Gastroesophageal sphincter (tissue), 4 donors: ENCODE measurements around the gene GDPD5. TPM values are rescaled to one million over a fixed set of nuclear protein-coding genes. Genes with fewer than 3 reads are reported as not detected.

ENCODE experiments used
- ATAC-seq: fragments of 150-250 bp; one replicate; pipeline ENCODE4 v1.9.1; 2016; ENCODE audit warnings: mild to moderate bottlenecking, moderate library complexity
- H3K27ac ChIP-seq, 4 donors: fragments of 200-600 bp; sonication (generic) in 3 of 4; 1 replicate in 3 of 4; 2 replicates in 1 of 4; pipeline ENCODE4 v1.5.1; 2016 to 2019
- H3K27me3 ChIP-seq: fragments of 200-600 bp; sonication (generic); one replicate; pipeline ENCODE4 v1.5.1; 2019
- H3K36me3 ChIP-seq, 2 donors: fragments of 200-600 bp; sonication (generic); one replicate each; pipeline ENCODE4 v1.5.1; 2019; ENCODE audit warnings: control low read depth in 1 of 2
- H3K4me1 ChIP-seq, 3 donors: fragments of 200-600 bp; sonication (generic); 1 replicate in 2 of 3; 2 replicates in 1 of 3; pipeline ENCODE4 v1.5.1; 2016 to 2019; ENCODE audit warnings: control low read depth in 2 of 3
- H3K4me3 ChIP-seq, 2 donors: fragments of 200-600 bp; sonication (generic); one replicate each; pipeline ENCODE4 v1.5.1; 2019; ENCODE audit warnings: mild to moderate bottlenecking in 1 of 2, moderate library complexity in 1 of 2
- H3K9me3 ChIP-seq, 3 donors: fragments of 200-600 bp; sonication (generic); one replicate each; pipeline ENCODE4 v1.5.1; 2017 to 2019; ENCODE audit warnings: control low read depth in 2 of 3
- EP300 ChIP-seq: sonication (generic); formaldehyde crosslinking; IDR thresholded peaks from one replicate; pipeline ENCODE4 v1.6.1; 2017; ENCODE audit warnings: antibody characterized with exemption, mild to moderate bottlenecking
- POLR2A ChIP-seq, 2 donors: fragments of 450-650 bp; IDR thresholded peaks; one replicate each; pipeline ENCODE4 v1.6.1; 2017; ENCODE audit warnings: antibody characterized with exemption in 2 of 2, mild to moderate bottlenecking in 2 of 2, moderate library complexity in 1 of 2
- POLR2AphosphoS5 ChIP-seq: sonication (generic); formaldehyde crosslinking; IDR thresholded peaks from one replicate; pipeline ENCODE4 v1.6.1; 2017; ENCODE audit warnings: antibody characterized with exemption
- WGBS, 2 donors: methylation state at CpG; one replicate each; pipeline ENCODE4 v1.1.5; 2018; ENCODE audit warnings: low coverage in 1 of 2; 5-methylcytosine and 5-hydroxymethylcytosine counted together
- total RNA-seq, 4 donors: library from RNA; depleted of rRNA; stranded (reverse); fragments of >200 nt; gene quantifications; one replicate each; pipeline ENCODE4 v1.1.0, GENCODE V29; 2016
- TF ChIP-seq, protein P1 (sequence below), 4 experiments: fragments of 200-600 bp in 2 of 4; fragments of 450-650 bp in 2 of 4; sonication (generic) in 1 of 4; IDR thresholded peaks; one replicate each; pipeline ENCODE4 v1.5.1; 2017 to 2019; ENCODE audit warnings: antibody characterized with exemption in 4 of 4, mild to moderate bottlenecking in 2 of 4, moderate library complexity in 2 of 4

Gene GDPD5
- total RNA-seq, 4 donors from 2014 or later = 3.8 to 9.3 (median 6.4) TPM

DNA sequence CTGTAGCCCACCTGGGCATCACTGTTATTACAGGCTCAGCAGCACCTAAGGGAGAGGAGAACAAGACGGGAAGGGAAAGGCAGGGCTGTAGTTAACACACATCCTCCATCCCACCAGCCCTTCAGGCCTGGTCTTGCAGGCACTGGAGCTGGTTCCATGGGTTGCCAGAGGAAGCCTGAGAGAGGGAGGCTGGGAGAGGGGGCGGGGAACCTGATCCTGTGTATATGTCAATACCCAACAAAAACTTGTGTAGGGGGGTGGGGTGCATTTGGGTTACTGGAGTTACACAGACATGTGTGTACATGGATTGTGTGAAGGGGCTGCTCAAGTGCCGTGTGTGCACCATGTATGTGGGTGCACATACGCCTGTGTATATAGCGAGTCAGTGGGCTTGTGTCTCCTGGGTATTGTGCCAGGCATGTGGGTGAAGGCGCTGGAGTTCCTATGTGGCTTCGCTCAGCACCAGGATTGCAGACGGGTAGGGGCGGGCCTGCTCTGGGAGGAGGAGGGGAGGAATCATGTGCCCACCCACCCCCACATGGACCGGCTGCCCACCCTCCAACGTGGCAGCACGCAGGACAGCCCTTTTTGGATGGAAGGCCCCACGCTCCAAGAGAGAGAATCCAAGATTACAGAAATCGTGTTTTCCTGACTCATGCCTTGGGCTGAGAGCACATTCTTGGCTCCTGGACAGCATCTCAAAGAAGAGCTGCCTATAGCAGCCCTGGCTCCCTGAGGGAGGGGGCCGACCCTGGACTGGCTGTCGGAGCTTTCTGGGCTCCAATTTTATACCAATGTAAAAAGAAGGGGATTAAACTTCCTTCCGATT lies 32.1 kb upstream of the GDPD5 start:
- no peaks in the 10 kb centered on the region for H3K36me3 ChIP-seq
- peak overlapping the region; percentile 98 to 100 (median 99) for H3K27ac ChIP-seq
- peak overlapping the region in 1 of 2 donors; percentile 20 for H3K4me3 ChIP-seq
- 0 to 20% methylated on average over 1 to 5 of the region's 17 CpGs for WGBS, 2 donors
- peak; percentile 16 for ATAC-seq
- peaks cover 6 to 92% (median 53%) of the 10 kb centered on the region in 3 donors for H3K4me1 ChIP-seq
- no peaks in the 10 kb centered on the region for H3K27me3 ChIP-seq
- TF ChIP-seq, protein P1, sequence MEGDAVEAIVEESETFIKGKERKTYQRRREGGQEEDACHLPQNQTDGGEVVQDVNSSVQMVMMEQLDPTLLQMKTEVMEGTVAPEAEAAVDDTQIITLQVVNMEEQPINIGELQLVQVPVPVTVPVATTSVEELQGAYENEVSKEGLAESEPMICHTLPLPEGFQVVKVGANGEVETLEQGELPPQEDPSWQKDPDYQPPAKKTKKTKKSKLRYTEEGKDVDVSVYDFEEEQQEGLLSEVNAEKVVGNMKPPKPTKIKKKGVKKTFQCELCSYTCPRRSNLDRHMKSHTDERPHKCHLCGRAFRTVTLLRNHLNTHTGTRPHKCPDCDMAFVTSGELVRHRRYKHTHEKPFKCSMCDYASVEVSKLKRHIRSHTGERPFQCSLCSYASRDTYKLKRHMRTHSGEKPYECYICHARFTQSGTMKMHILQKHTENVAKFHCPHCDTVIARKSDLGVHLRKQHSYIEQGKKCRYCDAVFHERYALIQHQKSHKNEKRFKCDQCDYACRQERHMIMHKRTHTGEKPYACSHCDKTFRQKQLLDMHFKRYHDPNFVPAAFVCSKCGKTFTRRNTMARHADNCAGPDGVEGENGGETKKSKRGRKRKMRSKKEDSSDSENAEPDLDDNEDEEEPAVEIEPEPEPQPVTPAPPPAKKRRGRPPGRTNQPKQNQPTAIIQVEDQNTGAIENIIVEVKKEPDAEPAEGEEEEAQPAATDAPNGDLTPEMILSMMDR (IDR thresholded peaks at IDR 0.05) = no peak
- TF ChIP-seq POLR2AphosphoS5 = peak; percentile 80
- no peak for TF ChIP-seq POLR2A (IDR thresholded peaks at IDR 0.05)
- no peaks in the 10 kb centered on the region for H3K9me3 ChIP-seq

DNA sequence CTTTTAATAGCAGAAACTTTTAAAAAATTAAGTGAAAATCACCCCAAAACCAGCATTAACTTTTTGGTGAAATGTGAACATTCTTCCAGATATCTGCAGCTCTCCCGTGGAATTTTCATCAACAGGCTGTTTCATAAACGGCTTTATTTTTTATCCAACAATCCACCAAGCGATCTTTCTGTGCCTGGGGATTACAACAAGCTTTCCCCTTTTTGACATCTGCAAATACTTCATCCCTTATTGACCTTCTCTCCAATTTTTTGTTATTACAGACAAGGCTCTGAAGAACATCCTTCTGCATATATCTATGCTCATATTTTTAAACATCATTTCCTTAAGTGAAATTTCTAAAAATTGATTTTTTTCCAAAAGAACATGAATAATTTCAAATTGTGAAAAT lies 30.5 kb upstream of the GDPD5 start:
- 76 to 100% methylated on average over 1 to 3 of the region's 3 CpGs for WGBS, 2 donors
- Histone ChIP-seq H3K4me1 (peaks cover 6 to 86% (median 53%) of the 10 kb centered on the region in 3 donors), H3K27me3 (no peaks in the 10 kb centered on the region), H3K36me3 (no peaks in the 10 kb centered on the region), H3K27ac (peak overlapping the region in 3 of 4 donors; percentile 98 to 100 (median 99)), H3K9me3 (no peaks in the 10 kb centered on the region), H3K4me3 (no peak overlapping the region)
- TF ChIP-seq POLR2AphosphoS5 (no peak), EP300 (no peak), POLR2A (IDR thresholded peaks at IDR 0.05) (no peak)
- TF ChIP-seq, protein P1 (IDR thresholded peaks at IDR 0.05) = no peak
- ATAC-seq = no peak

DNA sequence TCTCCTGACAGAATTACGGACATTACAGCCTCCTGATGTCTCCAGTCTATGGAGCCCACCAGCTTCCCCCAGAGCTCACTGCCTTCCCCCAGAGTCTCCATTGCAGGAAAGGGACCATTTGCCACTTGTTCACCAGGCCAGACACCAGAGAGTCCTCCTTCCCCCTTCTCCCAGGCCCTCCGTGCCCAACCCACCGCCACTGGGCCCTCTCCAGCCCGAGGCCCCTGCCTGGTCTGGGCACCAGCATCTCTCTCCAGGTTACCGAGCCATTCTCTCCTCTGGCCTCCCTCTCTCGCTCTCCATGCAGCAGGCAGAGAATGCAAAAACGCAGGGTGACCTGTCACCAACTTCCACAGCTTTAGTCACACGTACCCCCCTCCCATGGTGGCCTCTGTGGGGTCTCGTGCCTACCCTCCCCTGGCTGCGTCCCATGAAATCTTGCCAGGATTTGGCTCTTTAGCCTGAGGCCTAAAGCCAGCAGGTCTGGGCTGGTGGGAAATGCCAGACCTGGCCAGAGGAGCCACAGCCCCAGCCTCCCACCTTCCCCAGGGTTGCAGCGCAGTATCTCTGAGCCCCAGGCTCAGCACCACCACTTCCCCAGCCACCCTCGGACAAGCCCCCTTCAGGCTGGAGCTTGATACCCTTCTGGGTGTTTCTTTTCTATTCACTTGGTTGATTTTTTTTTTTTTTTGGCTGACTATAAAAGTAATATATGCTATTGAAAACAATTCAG lies 29.5 kb upstream of the GDPD5 start:
- WGBS, 2 donors = 72 to 78% methylated on average over 5 to 7 of the region's 12 CpGs
- Histone ChIP-seq H3K9me3 (no peaks in the 10 kb centered on the region), H3K36me3 (no peaks in the 10 kb centered on the region), H3K27me3 (no peaks in the 10 kb centered on the region), H3K27ac (peak overlapping the region; percentile 56 to 100 (median 98)), H3K4me1 (peaks cover 6 to 76% (median 50%) of the 10 kb centered on the region in 3 donors), H3K4me3 (peak overlapping the region in 1 of 2 donors; percentile 37)
- TF ChIP-seq POLR2A (IDR thresholded peaks at IDR 0.05) (no peak), POLR2AphosphoS5 (no peak), EP300 (no peak)
- TF ChIP-seq, protein P1 (IDR thresholded peaks at IDR 0.05) = no peak
- no peak for ATAC-seq

DNA sequence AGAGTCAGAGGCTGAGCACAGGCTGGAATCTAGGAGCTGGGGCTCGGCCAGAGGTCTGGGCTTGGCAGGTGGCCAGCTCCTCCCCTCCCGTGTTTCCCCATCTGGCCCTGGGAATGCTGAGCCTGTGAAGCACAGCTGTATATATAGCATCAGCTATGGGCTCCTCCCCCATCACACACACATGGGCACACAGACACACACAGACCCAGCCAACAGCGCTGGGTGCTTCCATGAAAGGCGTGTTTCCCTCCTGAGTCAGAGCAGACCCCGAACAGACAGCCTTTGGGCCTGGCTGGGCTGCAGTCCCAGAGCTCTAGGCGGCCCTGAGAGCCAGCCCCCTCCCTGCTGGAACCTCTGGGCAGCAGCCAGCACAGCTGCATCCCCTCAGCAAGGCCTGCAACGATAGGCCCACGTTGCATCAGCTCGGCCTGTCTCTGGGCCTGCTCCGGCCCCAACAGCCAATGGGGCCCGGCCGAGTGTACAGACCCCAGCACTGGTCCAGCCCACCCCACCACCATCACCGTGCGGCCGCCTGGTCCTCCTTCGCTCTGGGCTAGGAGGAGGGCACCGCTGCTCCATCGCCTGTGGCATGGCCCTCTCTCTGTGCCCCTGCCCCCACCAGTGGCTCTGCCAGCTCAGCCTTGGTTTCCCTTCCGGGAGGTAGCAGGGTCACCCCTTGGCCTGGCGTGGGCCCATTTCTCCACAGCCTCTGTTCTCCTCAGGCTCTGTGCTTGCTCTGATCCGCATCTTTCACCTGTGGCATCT lies 28.7 kb upstream of the GDPD5 start:
- ATAC-seq = peak; percentile 93
- TF ChIP-seq, protein P1 (IDR thresholded peaks at IDR 0.05) = no peak
- TF ChIP-seq POLR2AphosphoS5 (peak; percentile 95), POLR2A (IDR thresholded peaks at IDR 0.05) (peak in 1 of 2 donors; percentile 31), EP300 (no peak)
- Histone ChIP-seq H3K27ac (peak overlapping the region; percentile 56 to 100 (median 98)), H3K36me3 (no peaks in the 10 kb centered on the region), H3K9me3 (no peaks in the 10 kb centered on the region), H3K27me3 (no peaks in the 10 kb centered on the region), H3K4me1 (peaks cover 5 to 68% (median 42%) of the 10 kb centered on the region in 3 donors), H3K4me3 (peak overlapping the region in 1 of 2 donors; percentile 37)
- WGBS, 2 donors = 17% methylated on average over 1 to 6 of the region's 21 CpGs
